ENCODE measurements around the gene OAT.

Gene OAT

GRCh38 chr10:124403548-124403947 lies 15.2 kb downstream of the OAT start:
- DNase-seq (ENCODE audit: low spot score): peak; percentile 67

- DNase-seq (ENCODE audit: low spot score): no peak
Measured at GRCh38 chr10:124402273-124402672, 16.4 kb downstream of the OAT start.

- no peak for DNase-seq (ENCODE audit: low spot score)
Measured at GRCh38 chr10:124401633-124402032, 17.1 kb downstream of the OAT start.

GRCh38 chr10:124394583-124394982 lies 24.1 kb downstream of the OAT start:
- no peak for DNase-seq (ENCODE audit: low spot score)

- DNase-seq (ENCODE audit: low spot score): no peak
Measured at GRCh38 chr10:124392626-124393342, 25.9 kb downstream of the OAT start.

- no peak for DNase-seq (ENCODE audit: low spot score)
Measured at GRCh38 chr10:124390471-124391187, 28.1 kb downstream of the OAT start.

- DNase-seq (ENCODE audit: low spot score): no peak
Measured at GRCh38 chr10:124389613-124390361, 28.9 kb downstream of the OAT start.

- DNase-seq (ENCODE audit: low spot score): peak; percentile 99
Measured at GRCh38 chr10:124388823-124389612, 29.7 kb downstream of the OAT start.

- DNase-seq (ENCODE audit: low spot score): no peak
Measured at GRCh38 chr10:124388476-124388822, 30.3 kb downstream of the OAT start.

- no peak for DNase-seq (ENCODE audit: low spot score)
Measured at GRCh38 chr10:124387078-124387874, 31.4 kb downstream of the OAT start.

GRCh38 chr10:124386186-124387077 lies 32.3 kb downstream of the OAT start:
- DNase-seq (ENCODE audit: low spot score): no peak

- DNase-seq (ENCODE audit: low spot score): no peak
Measured at GRCh38 chr10:124385627-124386185, 33.0 kb downstream of the OAT start.

- DNase-seq (ENCODE audit: low spot score): no peak
Measured at GRCh38 chr10:124384591-124385190, 34.0 kb downstream of the OAT start.

- DNase-seq (ENCODE audit: low spot score): no peak
Measured at GRCh38 chr10:124384172-124384571, 34.6 kb downstream of the OAT start.

GRCh38 chr10:124383496-124383895 lies 35.2 kb downstream of the OAT start:
- DNase-seq (ENCODE audit: low spot score): no peak

- DNase-seq (ENCODE audit: low spot score): no peak
Measured at GRCh38 chr10:124381011-124381611, 37.6 kb downstream of the OAT start.

GRCh38 chr10:124380256-124380995 lies 38.3 kb downstream of the OAT start:
- DNase-seq (ENCODE audit: low spot score): no peak

- DNase-seq (ENCODE audit: low spot score): no peak
Measured at GRCh38 chr10:124379609-124380193, 39.0 kb downstream of the OAT start.
